Measurements from ENCODE around the gene GFOD1.

GFOD1 gene

GRCh38 chr6:13351271-13351670 is 136.1 kb downstream of the GFOD1 start:
- no peak overlapping the region for H3K4me3 ChIP-seq (ENCODE audit: low read length)
- DNase-seq (ENCODE audit: low read depth) = no peak
- no peak for TF ChIP-seq CTCF (conservative IDR thresholded peaks at IDR 0.05; ENCODE audit: low read length)

GRCh38 chr6:13349811-13350506 is 137.4 kb downstream of the GFOD1 start:
- no peak for DNase-seq (ENCODE audit: low read depth)
- H3K4me3 ChIP-seq (ENCODE audit: low read length) = no peak overlapping the region
- no peak for TF ChIP-seq CTCF (conservative IDR thresholded peaks at IDR 0.05; ENCODE audit: low read length)

GRCh38 chr6:13348334-13349113 is 138.9 kb downstream of the GFOD1 start:
- DNase-seq (ENCODE audit: low read depth) = no peak
- TF ChIP-seq CTCF (conservative IDR thresholded peaks at IDR 0.05; ENCODE audit: low read length) = no peak
- no peak overlapping the region for H3K4me3 ChIP-seq (ENCODE audit: low read length)

GRCh38 chr6:13346245-13346644 is 141.2 kb downstream of the GFOD1 start:
- no peak for DNase-seq (ENCODE audit: low read depth)
- no peak for TF ChIP-seq CTCF (conservative IDR thresholded peaks at IDR 0.05; ENCODE audit: low read length)
- H3K4me3 ChIP-seq (ENCODE audit: low read length) = no peak overlapping the region

DNA sequence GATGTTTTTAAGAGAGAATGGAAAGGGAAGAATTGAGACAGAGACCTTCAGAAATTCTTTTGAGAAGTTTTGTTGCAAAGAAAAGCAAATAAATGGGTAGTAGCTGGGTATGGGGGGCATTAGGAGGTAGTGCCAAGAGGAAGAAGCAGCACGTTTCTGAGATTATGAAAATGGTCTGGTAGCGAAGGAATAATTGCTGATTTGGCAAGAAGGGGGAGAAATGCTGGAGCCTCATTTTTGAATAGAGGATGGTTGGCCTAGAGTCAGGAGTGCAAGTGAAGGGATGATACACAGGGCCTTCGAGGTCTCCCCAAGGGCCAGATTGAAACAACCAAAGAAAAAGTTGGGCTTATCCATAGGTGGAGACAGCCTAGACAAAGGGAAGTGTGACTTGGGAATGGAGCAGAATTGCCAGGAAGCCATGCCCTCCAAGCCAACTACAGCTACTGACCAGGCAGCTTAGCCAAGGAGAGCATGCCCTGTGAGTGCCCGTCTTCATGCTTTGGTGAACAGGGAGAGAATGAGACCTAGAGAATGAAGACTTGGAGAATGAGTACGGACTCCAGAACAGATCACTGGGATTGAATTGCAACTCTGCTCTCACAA is 144.9 kb downstream of the GFOD1 start:
- H3K4me3 ChIP-seq (ENCODE audit: low read length) = no peak overlapping the region
- no peak for DNase-seq (ENCODE audit: low read depth)
- no peak for TF ChIP-seq CTCF (conservative IDR thresholded peaks at IDR 0.05; ENCODE audit: low read length)

GRCh38 chr6:13339863-13340630 is 147.4 kb downstream of the GFOD1 start:
- DNase-seq (ENCODE audit: low read depth) = no peak
- no peak overlapping the region for H3K4me3 ChIP-seq (ENCODE audit: low read length)
- TF ChIP-seq CTCF (conservative IDR thresholded peaks at IDR 0.05; ENCODE audit: low read length) = no peak
